Stimulated activated CD4-positive, alpha-beta T cell treated with anti-CD3 and anti-CD28 coated beads, Interleukin-2, amount 100 ng/mL, for 24 hours (primary cell): ENCODE data around the gene BBOX1.
A peak's percentile ranks its signal among the peaks of the same experiment; 100 is the strongest.
"Not testable (repeated sequence)": the region's sequence is repeated elsewhere in the genome, so short reads cannot be mapped to it uniquely, and the experiment has no call there.

ENCODE experiments used
- DNase-seq, 2 donors: peaks; one replicate each; pipeline ENCODE4 v3.0.0-alpha.2; 2020

Gene BBOX1

DNA sequence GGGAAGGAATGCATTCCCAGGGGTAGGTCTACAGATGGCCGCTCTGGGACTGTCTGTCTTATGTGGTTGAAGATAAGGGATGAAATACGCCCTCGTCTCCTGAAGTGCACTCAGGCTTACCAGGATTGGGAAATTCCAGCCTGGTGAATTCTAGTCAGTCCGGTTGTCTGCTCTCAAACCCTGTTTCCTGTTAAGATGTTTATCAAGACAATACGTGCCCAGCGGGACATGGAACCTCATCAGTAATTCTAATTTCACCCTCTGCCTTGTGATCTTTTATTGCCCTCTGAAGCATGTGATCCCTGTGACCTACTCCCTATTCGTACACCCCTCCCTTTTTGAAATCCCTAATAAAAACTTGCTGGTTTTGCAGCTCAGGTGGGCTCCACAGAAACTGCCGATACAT is 95.3 kb downstream of the BBOX1 start:
- DNase-seq = not testable (repeated sequence)

- DNase-seq = no peak
Measured at GRCh38 chr11:27138716-27139115, 98.1 kb downstream of the BBOX1 start.

DNA sequence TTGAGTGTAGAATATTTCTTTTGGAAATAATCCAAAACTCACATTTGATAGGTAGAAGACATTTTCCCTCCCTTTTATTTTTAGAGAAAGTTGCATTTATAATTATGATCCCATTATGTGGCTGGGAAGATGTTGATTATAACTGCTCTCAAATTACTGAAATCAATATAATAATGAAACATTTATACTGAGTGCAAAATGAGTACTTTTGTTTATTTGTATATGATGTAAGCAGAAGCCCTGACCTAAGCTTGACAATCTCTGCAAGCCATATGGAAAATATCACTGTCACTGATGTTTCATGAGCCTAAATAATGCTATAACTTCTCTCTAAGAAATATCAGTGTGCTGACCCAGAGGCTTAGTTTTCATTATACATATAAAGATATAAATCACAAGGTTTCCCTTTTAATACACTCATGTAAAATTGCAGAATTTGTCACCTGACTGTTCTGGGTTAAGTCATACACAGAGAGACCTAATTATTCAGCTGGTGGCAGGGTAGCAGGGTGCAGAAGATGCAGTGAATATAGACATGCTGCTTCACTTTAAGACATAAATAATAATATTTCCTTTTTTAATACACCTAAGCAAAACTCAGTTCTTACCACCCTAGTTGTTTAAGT is 99.2 kb downstream of the BBOX1 start:
- no peak for DNase-seq

DNA sequence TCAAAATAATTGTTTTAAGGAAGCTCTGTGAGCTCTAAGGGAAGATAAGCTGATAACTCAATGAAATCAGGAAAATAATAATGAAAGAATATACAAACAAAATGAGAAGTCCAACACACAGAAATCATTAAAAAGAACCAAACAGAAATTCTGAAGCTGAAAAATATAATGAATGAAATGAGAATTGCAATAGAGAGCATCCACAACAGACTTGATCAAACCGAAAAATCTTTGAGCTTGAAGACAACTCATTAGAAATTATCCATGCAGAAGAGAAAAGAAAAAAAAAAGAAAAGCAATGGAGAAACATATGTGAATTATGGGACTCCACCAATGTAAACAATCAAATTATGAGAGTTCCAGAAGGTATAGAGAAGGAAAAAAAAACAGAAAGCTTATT is 101.0 kb downstream of the BBOX1 start:
- DNase-seq = no peak

GRCh38 chr11:27147916-27148315 is 107.3 kb downstream of the BBOX1 start:
- DNase-seq = no peak

DNA sequence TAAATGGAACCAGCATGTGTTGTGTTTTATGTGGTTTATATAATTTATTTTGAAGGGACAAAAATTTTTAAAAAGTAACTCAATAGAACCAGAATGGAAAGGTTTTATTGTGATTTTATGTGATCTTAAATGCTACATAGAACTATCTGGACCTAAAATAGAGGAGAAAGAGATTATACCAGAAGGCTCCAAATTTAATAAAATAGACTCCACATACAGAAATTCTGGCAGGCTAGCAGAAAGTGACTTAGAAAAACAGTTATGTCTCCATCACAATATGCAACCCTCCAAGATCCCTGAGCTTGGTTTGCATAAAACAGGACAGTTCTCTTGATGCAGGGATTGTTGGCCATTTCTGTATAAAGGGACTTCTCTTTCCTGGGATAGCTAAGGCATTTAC is 107.9 kb downstream of the BBOX1 start:
- no peak for DNase-seq

DNA sequence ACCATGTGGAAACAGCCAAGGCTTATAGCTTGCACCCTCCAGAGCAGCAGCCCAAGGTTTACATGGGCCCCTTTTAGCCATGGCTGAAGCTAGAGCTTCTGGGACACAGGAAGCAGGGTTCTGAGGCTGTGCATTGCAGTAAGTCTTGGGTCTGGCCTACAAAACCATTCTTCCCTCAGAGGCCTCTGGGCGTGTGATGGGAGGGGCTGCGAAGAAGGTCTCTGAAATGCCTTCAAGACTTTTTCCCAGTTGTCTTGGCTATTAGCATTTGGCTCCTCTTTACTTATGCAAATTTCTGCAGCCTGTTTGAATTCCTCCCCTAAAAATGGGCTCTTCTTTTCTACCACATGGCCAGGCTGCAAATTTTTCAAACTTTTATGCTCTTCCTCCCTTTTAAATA is 109.5 kb downstream of the BBOX1 start:
- DNase-seq = no peak

DNA sequence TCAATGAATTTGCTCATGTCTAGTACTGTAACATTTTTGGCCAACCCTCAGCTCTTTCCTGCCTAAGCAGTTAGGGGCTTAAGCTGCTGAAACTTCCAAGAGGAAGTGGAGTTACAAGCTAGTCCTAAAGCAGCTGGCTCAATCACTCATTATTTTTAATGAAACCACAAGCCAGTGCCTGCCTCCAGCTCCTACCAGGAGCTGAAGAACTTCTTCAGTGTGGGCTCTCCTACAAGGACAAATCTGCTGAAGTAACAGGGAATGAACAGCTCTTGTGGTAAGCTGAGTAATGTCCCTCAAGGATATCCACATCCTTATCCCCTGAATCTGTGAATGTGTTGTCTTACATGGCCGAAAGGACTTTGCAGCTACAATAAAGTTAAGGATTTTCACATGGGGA is 112.5 kb downstream of the BBOX1 start:
- DNase-seq = no peak

DNA sequence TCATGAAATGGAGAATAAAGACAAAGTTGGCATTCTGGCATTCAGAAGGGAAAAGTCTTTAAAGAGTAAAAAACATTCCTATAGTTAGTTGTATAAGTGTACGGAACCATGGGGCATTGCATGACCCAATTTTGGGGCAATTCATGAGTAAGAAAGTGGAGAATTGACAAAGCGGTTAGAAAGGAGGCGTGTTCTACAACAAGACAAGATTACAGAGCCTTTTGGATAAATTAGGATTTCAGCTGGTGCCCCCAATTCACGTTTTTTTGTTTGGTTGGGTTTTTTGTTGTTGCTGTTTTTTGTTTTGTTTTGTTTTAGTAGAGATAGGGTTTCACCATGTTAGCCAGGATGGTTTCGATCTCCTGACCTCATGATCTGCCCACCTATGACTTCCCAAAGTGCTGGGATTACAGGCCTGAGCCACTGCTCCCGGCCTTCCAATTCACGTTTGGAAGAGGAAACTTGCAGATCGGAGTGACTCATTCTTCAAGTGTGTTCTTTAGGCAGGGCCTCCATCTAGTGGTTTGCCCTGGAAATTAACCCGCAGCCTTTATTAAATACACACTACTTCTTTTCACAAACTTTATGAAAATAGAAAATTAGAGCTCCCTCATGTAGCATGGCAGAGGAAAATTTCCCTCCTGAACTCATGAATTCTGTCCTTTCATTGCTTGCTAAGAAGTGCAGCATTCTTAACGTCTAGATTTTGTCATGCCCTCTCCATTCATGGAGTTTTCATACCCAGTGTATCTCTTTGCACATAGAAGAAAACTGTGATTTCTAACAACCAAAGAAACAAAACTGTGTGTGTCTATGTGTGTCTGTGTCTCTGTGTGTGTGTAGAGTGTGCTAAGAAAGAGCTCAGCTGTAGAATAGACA is 118.1 kb downstream of the BBOX1 start:
- DNase-seq = peak in 1 of 2 donors; percentile 1

DNA sequence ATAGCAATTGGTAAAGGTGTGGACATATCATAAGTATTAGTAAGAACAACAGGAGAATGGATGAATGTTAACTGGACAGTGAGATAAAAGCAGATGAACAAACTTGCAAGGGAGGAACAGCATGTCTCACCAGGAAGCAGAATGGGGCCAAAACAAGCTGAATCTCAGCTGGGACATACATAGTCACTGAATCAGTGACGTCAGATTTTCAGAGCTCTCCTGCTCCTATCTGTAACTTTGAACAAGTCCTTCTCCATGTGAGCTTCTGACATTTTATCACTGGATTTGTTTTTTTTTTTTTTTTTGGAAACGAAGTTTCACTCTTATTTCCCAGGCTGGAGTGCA is 118.7 kb downstream of the BBOX1 start:
- no peak for DNase-seq

DNA sequence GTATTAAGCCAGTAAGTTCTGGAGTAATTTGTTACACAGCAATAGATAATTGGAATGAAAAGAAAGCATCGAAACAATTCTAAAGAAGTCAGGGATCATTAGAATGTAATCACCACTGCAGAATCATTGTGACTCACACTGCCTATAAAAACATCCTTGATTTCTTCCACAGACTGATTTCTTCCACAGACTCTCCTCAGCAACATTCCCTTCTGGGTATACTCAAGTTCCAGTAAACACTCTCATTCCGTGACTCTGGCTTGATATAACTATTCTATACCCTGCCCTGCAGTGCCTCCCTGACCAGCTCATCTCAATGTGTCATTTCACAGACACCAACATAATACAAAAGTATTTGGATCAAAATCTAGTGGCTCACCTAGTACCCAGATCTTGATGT is 120.5 kb downstream of the BBOX1 start:
- no peak for DNase-seq

DNA sequence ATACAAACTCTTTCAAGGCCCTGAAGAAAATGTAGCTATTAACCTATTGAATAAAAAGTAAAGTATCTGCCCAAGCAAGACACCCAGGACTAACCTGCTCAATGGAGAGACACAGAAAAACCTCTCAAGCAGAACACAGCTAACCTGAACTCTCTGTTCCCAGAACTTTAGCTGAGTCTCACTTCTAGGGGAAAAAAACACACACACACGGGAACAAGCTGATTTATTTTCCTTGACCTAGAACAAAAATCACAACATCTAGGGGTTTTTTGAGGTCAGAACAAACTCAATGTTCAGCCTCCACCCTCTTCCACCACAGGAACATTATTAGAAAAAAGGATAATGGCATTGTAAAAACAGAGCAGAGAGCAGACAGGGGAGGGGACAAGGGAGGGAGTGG is 121.6 kb downstream of the BBOX1 start:
- no peak for DNase-seq

DNA sequence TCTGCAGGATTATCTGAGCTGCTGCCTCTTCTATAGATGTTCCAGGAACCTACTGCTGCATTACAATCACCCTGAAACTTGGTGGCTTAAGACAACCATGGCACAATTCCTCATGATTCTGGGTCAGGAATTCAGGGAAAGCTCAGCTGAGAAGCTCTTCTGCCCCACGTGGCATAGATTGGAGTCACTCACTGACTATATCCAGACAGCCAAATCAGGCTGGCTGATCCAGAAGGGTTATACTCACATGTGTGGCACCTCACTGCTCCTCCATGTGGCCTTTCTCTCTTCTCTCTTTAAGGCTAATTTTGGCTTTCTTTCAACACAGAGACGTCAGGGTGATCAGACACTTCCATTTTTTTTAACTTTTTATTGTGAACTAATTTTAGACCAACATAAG is 125.5 kb downstream of the BBOX1 start:
- DNase-seq = no peak

GRCh38 chr11:27171376-27171958 is 130.9 kb downstream of the BBOX1 start:
- DNase-seq = no peak

GRCh38 chr11:27173545-27173944 is 132.9 kb downstream of the BBOX1 start:
- DNase-seq = no peak

GRCh38 chr11:27174021-27174420 is 133.4 kb downstream of the BBOX1 start:
- no peak for DNase-seq

DNA sequence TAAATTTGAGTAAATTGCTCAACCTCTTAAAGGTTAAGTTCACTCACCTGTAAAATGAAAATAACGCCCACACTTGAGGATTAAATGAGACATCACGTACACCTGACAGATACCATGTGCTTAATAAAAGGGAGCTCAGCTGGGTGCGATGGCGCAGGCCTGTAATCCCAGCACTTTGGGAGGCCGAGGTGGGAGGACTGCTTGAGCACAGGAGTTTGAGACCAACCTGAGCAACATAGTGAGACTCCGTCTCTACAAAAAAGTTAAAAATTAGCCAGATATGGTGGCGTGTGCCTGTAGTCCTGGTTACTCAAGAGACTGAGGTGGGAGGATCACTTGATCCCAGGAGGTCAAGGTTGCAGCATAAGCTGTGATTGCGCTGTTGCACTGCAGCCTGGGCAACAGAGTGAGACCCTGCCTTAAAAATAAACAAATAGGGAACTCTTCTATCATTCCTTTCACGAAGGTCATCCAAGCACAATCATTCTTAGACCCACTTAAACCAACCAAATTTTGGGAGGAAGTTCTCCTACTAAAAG is 134.1 kb downstream of the BBOX1 start:
- DNase-seq = no peak

DNA sequence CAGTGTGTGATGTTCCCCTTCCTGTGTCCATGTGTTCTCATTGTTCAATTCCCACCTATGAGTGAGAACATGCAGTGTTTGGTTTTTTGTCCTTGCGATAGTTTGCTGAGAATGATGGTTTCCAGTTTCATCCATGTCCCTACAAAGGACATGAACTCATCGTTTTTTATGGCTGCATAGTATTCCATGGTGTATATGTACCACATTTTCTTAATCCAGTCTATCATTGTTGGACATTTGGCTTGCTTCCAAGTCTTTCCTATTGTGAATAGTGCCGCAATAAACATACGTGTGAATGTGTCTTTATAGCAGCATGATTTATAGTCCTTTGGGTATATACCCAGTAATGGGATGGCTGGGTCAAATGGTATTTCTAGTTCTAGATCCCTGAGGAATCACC is 134.9 kb downstream of the BBOX1 start:
- DNase-seq = not testable (repeated sequence)
